Pancreas (tissue), 10 donors: ENCODE measurements around the gene CTNNA3. TPM values are rescaled to one million over a fixed set of nuclear protein-coding genes. Genes with fewer than 3 reads are reported as not detected.
A peak's percentile ranks its signal among the peaks of the same experiment; 100 is the strongest.

ENCODE experiments used
- ATAC-seq, 4 donors: fragments of 200-7000 bp; cut with Tn5 transposase; one replicate each; pipeline versions ENCODE4 v1.8.0 to v1.9.1; 2020; ENCODE audit warnings: mild to moderate bottlenecking in 4 of 4, moderate library complexity in 4 of 4
- DNase-seq, 6 donors: peaks; one replicate each; pipeline ENCODE4 v3.0.0-alpha.2; 2020
- FAIRE-seq: peaks from 2 replicates; lab custom pipeline; 2012; peaks lifted over from hg19 to GRCh38; lab: Jason Lieb, UNC
- H3K27ac ChIP-seq, 4 donors: fragments of 200-600 bp; sonication (generic); 1 replicate in 3 of 4; 2 replicates in 1 of 4; pipeline versions ENCODE4 v1.5.0 to v1.8.0; 2020
- H3K27me3 ChIP-seq, 4 donors: fragments of 200-600 bp; one replicate each; pipeline ENCODE4 v1.8.0; 2021
- H3K36me3 ChIP-seq, 3 donors: fragments of 200-600 bp; sonication (generic) in 1 of 3; one replicate each; pipeline versions ENCODE4 v1.5.0 to v1.8.0; 2020 to 2021
- H3K4me1 ChIP-seq, 3 donors: fragments of 200-600 bp; one replicate each; pipeline ENCODE4 v1.8.0; 2021
- H3K4me3 ChIP-seq, 4 donors: fragments of 200-600 bp; sonication (generic) in 2 of 4; one replicate each; pipeline versions ENCODE4 v1.5.0 to v1.8.0; 2020 to 2021
- H3K9me3 ChIP-seq, 4 donors: fragments of 200-600 bp; one replicate each; pipeline ENCODE4 v1.8.0; 2021
- WGBS, 2 donors: extraction: QIAGEN DNeasy Blood & Tissue Kit; methylation state at CpG; one replicate each; pipeline ENCODE4 v1.1.7; 2013; 5-methylcytosine and 5-hydroxymethylcytosine counted together
- intact Hi-C, 3 donors: fragments of 100-400 bp; cut with DNase I; formaldehyde crosslinking; loops; one replicate each; pipeline versions ENCODE4 v1.11.1 to v1.14.2; 2022
- microRNA-seq, 2 donors: library from miRNA; unstranded; fragments of <30 nt; microRNA quantifications; one replicate each; pipeline versions ENCODE4 to v1.1.0, GENCODE V29; 2019 to 2020
- polyA plus RNA-seq, 2 donors: library from polyadenylated mRNA; stranded (reverse); fragments of 200-250 nt; gene quantifications; one replicate each; pipeline ENCODE4 v1.2.3, GENCODE V29; 2013
- total RNA-seq, 6 donors: library from RNA; stranded (reverse); fragmentation: NEBNext Ultra II Directional in 4 of 6; extraction: Animal tissue kit (Norgen Biotek cat#: 25700) in 4 of 6; gene quantifications; one replicate each; pipeline versions ENCODE4 v1.2.1 to v1.2.4, GENCODE V29; 2021 to 2023
- TF ChIP-seq, protein P1 (sequence below), 4 donors: fragments of 200-600 bp; sonication (generic) in 3 of 4; IDR thresholded peaks; one replicate each; pipeline versions ENCODE4 v1.5.0 to v1.8.0; 2021; ENCODE audit warnings: antibody characterized with exemption in 4 of 4
- donor health status: healthy with polysubstance abuse.
- donor health status: DM: no; HTN: no; CAD: no; lungs with moderate emphysema.
- donor health status: DM: no; HTN: no; CAD: no.
- donor health status: control.
- donor health status: control.
- donor health status: Bipolar disorder and iron deficiency.
- donor health status: DM: yes; HTN: yes; CAD: no.
- donor health status: DM: no; HTN: no; CAD: no.
- donor health status: DM: no; HTN: no; CAD: no.
- donor health status: DM: yes; HTN: yes; CAD: no.

CTNNA3 gene
- total and polyA plus RNA-seq, 8 donors: 0.02 to 0.83 (median 0.21) TPM

DNA sequence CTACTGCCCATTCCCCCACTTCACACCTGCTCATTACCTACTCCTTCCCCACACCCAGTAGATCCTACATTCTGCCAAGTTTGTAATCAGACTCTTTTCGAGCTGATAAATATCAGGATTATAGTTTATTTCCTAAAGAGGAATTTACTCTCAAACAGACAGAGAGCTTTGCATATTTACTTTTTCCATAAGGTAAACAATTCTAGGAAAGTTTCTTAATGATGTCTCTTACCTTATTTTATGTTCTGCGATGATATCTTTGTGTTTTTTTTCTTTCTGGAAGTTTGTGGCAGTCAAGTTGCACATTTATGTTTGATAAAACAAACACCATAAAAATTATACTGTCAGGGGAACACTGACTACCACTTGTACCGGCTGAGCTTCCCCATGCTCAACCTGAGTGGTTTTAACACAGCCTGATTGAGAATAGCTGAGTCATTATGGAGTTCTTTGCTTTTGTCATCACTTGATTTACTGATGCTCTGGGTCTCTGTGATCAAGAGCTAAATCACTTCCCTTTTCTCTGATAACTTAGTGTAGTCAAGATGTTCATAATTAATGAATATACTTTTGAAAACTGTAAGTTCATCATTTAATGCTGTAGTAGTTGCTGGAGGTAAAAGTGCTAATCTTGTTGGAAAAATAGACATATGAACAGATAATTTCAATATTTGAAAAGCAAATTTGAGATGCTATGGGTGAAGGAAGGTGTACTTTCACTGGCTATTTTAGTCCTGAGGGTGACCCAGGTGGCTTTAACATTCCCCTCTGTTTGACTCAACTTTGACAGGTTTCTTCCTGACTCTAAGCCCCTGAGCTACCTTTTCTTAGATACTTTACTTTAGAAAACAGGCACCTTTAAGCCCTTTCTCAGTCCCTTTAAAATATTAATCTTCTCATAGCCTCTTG, 1804.7 kb downstream of the CTNNA3 start:
- DNase-seq: no peak
- ATAC-seq: peak in 2 of 4 donors; percentile 31 to 37
- no peaks in the 10 kb centered on the region for H3K9me3 ChIP-seq
- no peaks in the 10 kb centered on the region for H3K36me3 ChIP-seq
- intact Hi-C loops: no loop called here
- TF ChIP-seq, protein P1, sequence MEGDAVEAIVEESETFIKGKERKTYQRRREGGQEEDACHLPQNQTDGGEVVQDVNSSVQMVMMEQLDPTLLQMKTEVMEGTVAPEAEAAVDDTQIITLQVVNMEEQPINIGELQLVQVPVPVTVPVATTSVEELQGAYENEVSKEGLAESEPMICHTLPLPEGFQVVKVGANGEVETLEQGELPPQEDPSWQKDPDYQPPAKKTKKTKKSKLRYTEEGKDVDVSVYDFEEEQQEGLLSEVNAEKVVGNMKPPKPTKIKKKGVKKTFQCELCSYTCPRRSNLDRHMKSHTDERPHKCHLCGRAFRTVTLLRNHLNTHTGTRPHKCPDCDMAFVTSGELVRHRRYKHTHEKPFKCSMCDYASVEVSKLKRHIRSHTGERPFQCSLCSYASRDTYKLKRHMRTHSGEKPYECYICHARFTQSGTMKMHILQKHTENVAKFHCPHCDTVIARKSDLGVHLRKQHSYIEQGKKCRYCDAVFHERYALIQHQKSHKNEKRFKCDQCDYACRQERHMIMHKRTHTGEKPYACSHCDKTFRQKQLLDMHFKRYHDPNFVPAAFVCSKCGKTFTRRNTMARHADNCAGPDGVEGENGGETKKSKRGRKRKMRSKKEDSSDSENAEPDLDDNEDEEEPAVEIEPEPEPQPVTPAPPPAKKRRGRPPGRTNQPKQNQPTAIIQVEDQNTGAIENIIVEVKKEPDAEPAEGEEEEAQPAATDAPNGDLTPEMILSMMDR (IDR thresholded peaks at IDR 0.05): no peak
- H3K4me1 ChIP-seq: peaks cover 0 to 3% (median 2%) of the 10 kb centered on the region in 3 donors
- no peak overlapping the region for H3K4me3 ChIP-seq
- no peaks in the 10 kb centered on the region for H3K27me3 ChIP-seq
- 10 to 11% methylated on average over 3 of the region's 3 CpGs for WGBS, 2 donors
- no peak for FAIRE-seq
- no peak overlapping the region for H3K27ac ChIP-seq

DNA sequence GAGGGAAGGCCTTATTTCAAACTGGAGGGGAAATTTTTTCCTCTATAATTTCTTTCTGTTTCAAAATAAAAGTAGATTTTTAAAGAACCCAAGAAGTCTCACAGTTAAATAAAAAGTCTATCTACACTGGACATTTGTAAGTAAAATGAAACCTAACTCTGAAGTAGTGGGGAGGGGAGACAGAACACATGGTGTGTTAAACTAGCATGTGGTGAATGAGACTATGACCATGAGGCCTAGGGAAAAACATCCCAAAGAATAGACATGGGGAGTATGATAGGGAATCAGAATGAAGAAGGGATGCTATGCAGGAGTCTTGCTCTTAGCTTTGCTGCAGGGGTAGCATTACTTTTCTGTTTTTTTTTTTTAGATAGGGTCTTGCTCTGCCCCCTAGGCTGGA, 1831.5 kb downstream of the CTNNA3 start:
- ATAC-seq: no peak

DNA sequence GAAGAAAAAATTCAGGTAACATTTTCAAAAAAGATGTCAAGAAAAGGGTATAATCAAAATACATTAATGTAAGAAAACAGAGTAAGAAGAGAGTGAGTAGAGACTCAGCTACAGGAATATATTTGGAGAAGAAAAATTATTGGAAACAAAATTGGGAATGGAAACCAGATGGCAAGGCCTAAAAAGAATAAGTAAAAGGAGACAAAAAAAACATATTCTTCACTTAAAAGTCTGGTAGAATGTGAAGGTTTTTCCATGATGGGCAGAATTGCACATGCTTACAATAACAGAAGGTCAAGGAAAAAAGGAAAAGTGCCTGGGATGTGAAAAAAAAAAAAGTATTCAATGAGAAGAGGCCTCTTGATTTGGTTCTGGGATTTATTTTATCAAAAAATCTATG, 1832.0 kb downstream of the CTNNA3 start:
- Histone ChIP-seq H3K9me3 (no peaks in the 10 kb centered on the region), H3K4me3 (no peak overlapping the region), H3K4me1 (no peaks in the 10 kb centered on the region), H3K27me3 (no peaks in the 10 kb centered on the region), H3K36me3 (no peaks in the 10 kb centered on the region), H3K27ac (no peak overlapping the region)
- DNase-seq: no peak
- no peak for FAIRE-seq
- intact Hi-C loops: no loop called here
- TF ChIP-seq, protein P1 (IDR thresholded peaks at IDR 0.05): no peak
- ATAC-seq: no peak

More for the DNA sequence above, 1831.5 kb downstream of the CTNNA3 start:
- Histone ChIP-seq H3K4me1 (no peaks in the 10 kb centered on the region), H3K27me3 (no peaks in the 10 kb centered on the region), H3K9me3 (no peaks in the 10 kb centered on the region), H3K4me3 (no peak overlapping the region), H3K36me3 (no peaks in the 10 kb centered on the region), H3K27ac (no peak overlapping the region)
- TF ChIP-seq, protein P1 (IDR thresholded peaks at IDR 0.05): no peak
- intact Hi-C loops: no loop called here
- no peak for FAIRE-seq
- no peak for DNase-seq

Small RNAs within 50 kb of the gene (microRNA-seq; reads per million reads assigned to microRNA genes)
- 0 reads per million in 2 donors for gene MIR7151

Other genes starting within 250 kb of the CTNNA3 start
- 10 to 100 TPM in 5 of 6 donors, 1 to 10 TPM in 1; 8.7 to 29.2 (median 19.6) TPM for gene DNAJC12, start 142.0 kb upstream of the CTNNA3 start, total RNA-seq
- 10 to 100 TPM; 17.3 to 35.5 TPM for gene DNAJC12, start 142.0 kb upstream of the CTNNA3 start, polyA plus RNA-seq
- 10 to 100 TPM in 4 of 6 donors, 1 to 10 TPM in 2; 8.7 to 15.9 (median 10.6) TPM for gene SIRT1, start 188.5 kb upstream of the CTNNA3 start, total RNA-seq
- gene SIRT1, start 188.5 kb upstream of the CTNNA3 start, polyA plus RNA-seq: 1 to 10 TPM; 4.8 to 8.9 TPM